Measurements from ENCODE around the gene ABCC8. TPM values are rescaled to one million over a fixed set of nuclear protein-coding genes. Genes with fewer than 3 reads are reported as not detected.
A peak's percentile ranks its signal among the peaks of the same experiment; 100 is the strongest.

Gene ABCC8
- total RNA-seq, 1 donor from 2014 or later: 3.7 TPM

- Histone ChIP-seq H3K27ac (ENCODE audit: low read depth, low read length) (no peak overlapping the region), H3K9ac (ENCODE audit: low read depth in 1 of 3, low read length in 3 of 3) (peak overlapping the region; percentile 65 to 74 (median 72)), H3K4me1 (ENCODE audit: control insufficient read depth in 3 of 3, insufficient read depth in 3 of 3, low read length in 3 of 3) (peaks cover 20 to 25% (median 23%) of the 10 kb centered on the region in 3 donors), H3K36me3 (ENCODE audit: control insufficient read depth in 3 of 3, insufficient read depth in 3 of 3, low read length in 3 of 3) (no peaks in the 10 kb centered on the region), H3K4me3 (ENCODE audit: low read length in 3 of 3) (peak overlapping the region; percentile 70 to 86 (median 78)), H3K27me3 (ENCODE audit: control insufficient read depth in 3 of 3, insufficient read depth in 3 of 3, low read length in 3 of 3) (peaks cover 0 to 28% (median 24%) of the 10 kb centered on the region in 3 donors), H3K9me3 (ENCODE audit: control insufficient read depth in 3 of 3, low read length in 3 of 3) (no peaks in the 10 kb centered on the region)
Observed at GRCh38 chr11:17352950-17353820, 123.5 kb downstream of the ABCC8 start.

- Histone ChIP-seq H3K27ac (ENCODE audit: low read depth, low read length) (no peak within 1 kb of the TSS), H3K4me1 (ENCODE audit: control insufficient read depth in 3 of 3, insufficient read depth in 3 of 3, low read length in 3 of 3) (peaks cover 20 to 25% (median 23%) of the 10 kb centered on the region in 3 donors), H3K27me3 (ENCODE audit: control insufficient read depth in 3 of 3, insufficient read depth in 3 of 3, low read length in 3 of 3) (peaks cover 0 to 28% (median 24%) of the 10 kb centered on the region in 3 donors), H3K36me3 (ENCODE audit: control insufficient read depth in 3 of 3, insufficient read depth in 3 of 3, low read length in 3 of 3) (no peaks in the 10 kb centered on the region), H3K4me3 (ENCODE audit: low read length in 3 of 3) (peak within 1 kb of the TSS; percentile 70 to 86 (median 78)), H3K9ac (ENCODE audit: low read depth in 1 of 3, low read length in 3 of 3) (peak within 1 kb of the TSS in 1 of 3 donors; percentile 45), H3K9me3 (ENCODE audit: control insufficient read depth in 3 of 3, low read length in 3 of 3) (no peaks in the 10 kb centered on the region)
Observed at GRCh38 chr11:17351510-17352176, 125.0 kb downstream of the ABCC8 start, which contains the start of gene NCR3LG1. Gene NCR3LG1, plus strand, starts transcription at chr11:17351800. Its CDS starts 170 bp downstream, at chr11:17351970.

GRCh38 chr11:17351172-17351509 is 125.5 kb downstream of the ABCC8 start:
- Histone ChIP-seq H3K9ac (ENCODE audit: low read depth in 1 of 3, low read length in 3 of 3) (no peak overlapping the region), H3K27ac (ENCODE audit: low read depth, low read length) (no peak overlapping the region), H3K4me3 (ENCODE audit: low read length in 3 of 3) (peak overlapping the region; percentile 46 to 68 (median 67)), H3K27me3 (ENCODE audit: control insufficient read depth in 3 of 3, insufficient read depth in 3 of 3, low read length in 3 of 3) (peaks cover 0 to 28% (median 24%) of the 10 kb centered on the region in 3 donors), H3K9me3 (ENCODE audit: control insufficient read depth in 3 of 3, low read length in 3 of 3) (no peaks in the 10 kb centered on the region), H3K36me3 (ENCODE audit: control insufficient read depth in 3 of 3, insufficient read depth in 3 of 3, low read length in 3 of 3) (no peaks in the 10 kb centered on the region), H3K4me1 (ENCODE audit: control insufficient read depth in 3 of 3, insufficient read depth in 3 of 3, low read length in 3 of 3) (peaks cover 20 to 25% (median 23%) of the 10 kb centered on the region in 3 donors)

- Histone ChIP-seq H3K9ac (ENCODE audit: low read depth in 1 of 3, low read length in 3 of 3) (no peak overlapping the region), H3K36me3 (ENCODE audit: control insufficient read depth in 3 of 3, insufficient read depth in 3 of 3, low read length in 3 of 3) (no peaks in the 10 kb centered on the region), H3K9me3 (ENCODE audit: control insufficient read depth in 3 of 3, low read length in 3 of 3) (no peaks in the 10 kb centered on the region), H3K27me3 (ENCODE audit: control insufficient read depth in 3 of 3, insufficient read depth in 3 of 3, low read length in 3 of 3) (peaks cover 0 to 28% (median 24%) of the 10 kb centered on the region in 3 donors), H3K27ac (ENCODE audit: low read depth, low read length) (no peak overlapping the region), H3K4me3 (ENCODE audit: low read length in 3 of 3) (no peak overlapping the region), H3K4me1 (ENCODE audit: control insufficient read depth in 3 of 3, insufficient read depth in 3 of 3, low read length in 3 of 3) (peaks cover 20 to 25% (median 23%) of the 10 kb centered on the region in 3 donors)
Observed at GRCh38 chr11:17350455-17351171, 126.0 kb downstream of the ABCC8 start.

- Histone ChIP-seq H3K9me3 (ENCODE audit: control insufficient read depth in 3 of 3, low read length in 3 of 3) (no peaks in the 10 kb centered on the region), H3K27me3 (ENCODE audit: control insufficient read depth in 3 of 3, insufficient read depth in 3 of 3, low read length in 3 of 3) (peaks cover 0 to 14% (median 14%) of the 10 kb centered on the region in 3 donors), H3K36me3 (ENCODE audit: control insufficient read depth in 3 of 3, insufficient read depth in 3 of 3, low read length in 3 of 3) (no peaks in the 10 kb centered on the region), H3K9ac (ENCODE audit: low read depth in 1 of 3, low read length in 3 of 3) (no peak overlapping the region), H3K4me3 (ENCODE audit: low read length in 3 of 3) (no peak overlapping the region), H3K27ac (ENCODE audit: low read depth, low read length) (no peak overlapping the region), H3K4me1 (ENCODE audit: control insufficient read depth in 3 of 3, insufficient read depth in 3 of 3, low read length in 3 of 3) (peaks cover 7 to 10% (median 9%) of the 10 kb centered on the region in 3 donors)
Observed at GRCh38 chr11:17347676-17348075, 129.0 kb downstream of the ABCC8 start.

- Histone ChIP-seq H3K27me3 (ENCODE audit: control insufficient read depth in 3 of 3, insufficient read depth in 3 of 3, low read length in 3 of 3) (no peaks in the 10 kb centered on the region), H3K4me1 (ENCODE audit: control insufficient read depth in 3 of 3, insufficient read depth in 3 of 3, low read length in 3 of 3) (no peaks in the 10 kb centered on the region), H3K4me3 (ENCODE audit: low read length in 3 of 3) (no peak overlapping the region), H3K9ac (ENCODE audit: low read depth in 1 of 3, low read length in 3 of 3) (no peak overlapping the region), H3K27ac (ENCODE audit: low read depth, low read length) (no peak overlapping the region), H3K9me3 (ENCODE audit: control insufficient read depth in 3 of 3, low read length in 3 of 3) (no peaks in the 10 kb centered on the region), H3K36me3 (ENCODE audit: control insufficient read depth in 3 of 3, insufficient read depth in 3 of 3, low read length in 3 of 3) (no peaks in the 10 kb centered on the region)
Observed at GRCh38 chr11:17343907-17344306, 132.7 kb downstream of the ABCC8 start.

- H3K9me3 ChIP-seq (ENCODE audit: control insufficient read depth in 3 of 3, low read length in 3 of 3): no peaks in the 10 kb centered on the region
- H3K4me1 ChIP-seq (ENCODE audit: control insufficient read depth in 3 of 3, insufficient read depth in 3 of 3, low read length in 3 of 3): no peaks in the 10 kb centered on the region
- H3K4me3 ChIP-seq (ENCODE audit: low read length in 3 of 3): no peak overlapping the region
- no peak overlapping the region for H3K9ac ChIP-seq (ENCODE audit: low read depth in 1 of 3, low read length in 3 of 3)
- H3K27me3 ChIP-seq (ENCODE audit: control insufficient read depth in 3 of 3, insufficient read depth in 3 of 3, low read length in 3 of 3): no peaks in the 10 kb centered on the region
- no peak overlapping the region for H3K27ac ChIP-seq (ENCODE audit: low read depth, low read length)
- H3K36me3 ChIP-seq (ENCODE audit: control insufficient read depth in 3 of 3, insufficient read depth in 3 of 3, low read length in 3 of 3): no peaks in the 10 kb centered on the region
Observed at GRCh38 chr11:17343257-17343656, 133.4 kb downstream of the ABCC8 start.

Other genes starting within 250 kb of the ABCC8 start
- 24.0 TPM for gene NUCB2, start 200.1 kb downstream of the ABCC8 start, total RNA-seq
- gene NCR3LG1, start 125.0 kb downstream of the ABCC8 start, total RNA-seq: 0.52 TPM
- 28.2 TPM for gene KCNJ11, start 88.2 kb downstream of the ABCC8 start, total RNA-seq
- not detected for gene USH1C, start 67.6 kb upstream of the ABCC8 start, total RNA-seq
- under 0.01 TPM for gene OTOG, start 70.4 kb upstream of the ABCC8 start, total RNA-seq
- 22.4 TPM for gene MYOD1, start 242.7 kb upstream of the ABCC8 start, total RNA-seq